HepG2 (cell line): Measurements from ENCODE around the gene TMEM9. TPM values are rescaled to one million over a fixed set of nuclear protein-coding genes. Genes with fewer than 3 reads are reported as not detected.

ENCODE experiments used
- ATAC-seq: fragments of 200-7000 bp; cut with Tn5 transposase; 3 replicates; pipeline ENCODE4 v1.9.1; 2020; ENCODE audit warnings: mild to moderate bottlenecking, moderate library complexity
- BruUV-seq: library from RNA; stranded (reverse); fragments of 400-500 nt; replicated peaks from 2 replicates; lab custom pipeline; 2021; lab: Mats Ljungman, UMichigan
- CTCF ChIA-PET: fragments of 300-600 bp; formaldehyde crosslinking; extraction: SDS; loops from one replicate; lab custom pipeline; 2021; ENCODE audit warnings: low total read pairs, inconsistent platforms, low intra/inter-chr PET ratio; lab: Yijun Ruan, JAX
- POLR2A ChIA-PET: fragments of 350-600 bp; sonication (Branson Sonifier 250); formaldehyde crosslinking; loops from one replicate; lab custom pipeline; 2020; ENCODE audit warnings: antibody characterized with exemption, inconsistent platforms; lab: Yijun Ruan, JAX
- DNase-seq: peaks from one replicate; pipeline ENCODE4 v3.0.0-alpha.2; 2015; ENCODE audit warnings: low spot score
- FAIRE-seq: peaks from 3 replicates; lab custom pipeline; 2011; peaks lifted over from hg19 to GRCh38; lab: Jason Lieb, UNC
- H2AFZ ChIP-seq: one replicate; pipeline ENCODE4 v1.6.1; 2011; ENCODE audit warnings: low read length, inconsistent platforms
- H3K27ac ChIP-seq: fragments of 300-600 bp; 3 replicates; pipeline ENCODE4 v1.8.0; 2011; ENCODE audit warnings: mixed run types, mild to moderate bottlenecking, mixed read lengths, low read length, inconsistent platforms; ENCODE audit not compliant: insufficient read depth; ENCODE audit errors: extremely low read length
- H3K27me3 ChIP-seq, 2 experiments: fragments of 200-600 bp in 1 of 2; 2 replicates in 1 of 2; 3 replicates in 1 of 2; pipeline versions ENCODE4 v1.6.0 to v1.8.0; 2011; ENCODE audit warnings: low read length in 2 of 2, mild to moderate bottlenecking in 2 of 2, moderate library complexity in 2 of 2, inconsistent platforms in 1 of 2; ENCODE audit not compliant: insufficient read depth in 2 of 2, control insufficient read depth in 1 of 2
- H3K36me3 ChIP-seq, 2 experiments: fragments of 200-600 bp in 1 of 2; replicated peaks in 1 of 2; 2 replicates in 1 of 2; 3 replicates in 1 of 2; pipeline versions ENCODE4 v1.5.1 to v1.8.0; 2011; ENCODE audit warnings: low read length in 2 of 2, inconsistent platforms in 1 of 2; ENCODE audit not compliant: insufficient read depth in 2 of 2, control insufficient read depth in 1 of 2
- H3K4me1 ChIP-seq: 2 replicates; pipeline ENCODE4 v1.5.1; 2012; ENCODE audit warnings: low read length, inconsistent platforms; ENCODE audit not compliant: insufficient read depth
- H3K4me2 ChIP-seq: 2 replicates; pipeline ENCODE4 v1.6.0; 2011; ENCODE audit warnings: low read depth, low read length, inconsistent platforms
- H3K4me3 ChIP-seq, 3 experiments: fragments of 200-600 bp in 1 of 3; sonication (generic), shearing (Covaris generic) in 1 of 3; replicated peaks in 1 of 3; 2 replicates each; pipeline ENCODE4 v1.5.1; 2011 to 2016; ENCODE audit warnings: low read length in 3 of 3, inconsistent platforms in 2 of 3, low read depth in 2 of 3, mild to moderate bottlenecking in 2 of 3, control low read depth in 1 of 3, mixed read lengths in 1 of 3; ENCODE audit not compliant: insufficient read depth in 1 of 3
- H3K79me2 ChIP-seq: one replicate; pipeline ENCODE4 v1.6.1; 2011; ENCODE audit warnings: low read length, inconsistent platforms; ENCODE audit not compliant: insufficient read depth
- H3K9ac ChIP-seq: 2 replicates; pipeline ENCODE4 v1.6.0; 2011; ENCODE audit warnings: mild to moderate bottlenecking, low read depth, low read length, inconsistent platforms; ENCODE audit not compliant: insufficient read depth
- H3K9me3 ChIP-seq: 2 replicates; pipeline ENCODE4 v1.5.1; 2012; ENCODE audit warnings: mild to moderate bottlenecking, low read length
- H4K20me1 ChIP-seq: 2 replicates; pipeline ENCODE4 v1.6.0; 2011; ENCODE audit warnings: inconsistent platforms, mild to moderate bottlenecking, low read length, moderate library complexity; ENCODE audit not compliant: insufficient read depth
- MIXL1 ChIP-seq: IDR thresholded peaks from 2 replicates; pipeline ENCODE4 v1.6.1; 2016
- NONO ChIP-seq, 2 experiments: fragments of 450-650 bp in 1 of 2; sonication (generic) in 1 of 2; formaldehyde crosslinking in 1 of 2; IDR thresholded peaks in 1 of 2; conservative IDR thresholded peaks in 1 of 2; 2 replicates each; pipeline versions ENCODE4 v1.6.1 to v1.8.0; 2017 to 2022; ENCODE audit warnings: mild to moderate bottlenecking in 1 of 2, missing genetic modification reagents in 1 of 2, moderate library complexity in 1 of 2
- SKI ChIP-seq: fragments of 450-650 bp; IDR thresholded peaks from one replicate; pipeline ENCODE4 v1.6.1; 2018; ENCODE audit warnings: mild to moderate bottlenecking; ENCODE audit not compliant: partially characterized antibody
- ZNF724P ChIP-seq: sonication (generic); formaldehyde crosslinking; IDR thresholded peaks from 2 replicates; pipeline ENCODE4 v1.8.0; 2022; ENCODE audit warnings: missing genetic modification reagents, borderline replicate concordance
- WGBS: methylation state at CpG from one replicate; pipeline ENCODE4 v1.1.6; 2017; ENCODE audit warnings: low lambda C conversion rate; 5-methylcytosine and 5-hydroxymethylcytosine counted together
- in situ Hi-C: cut with HindIII; loops from 2 replicates; pipeline ENCODE4 v1.10.0; 2017; ENCODE audit warnings: low pct_unique_long_range_greater_than_20kb; ENCODE audit not compliant: extremely low pct_ligation_motif_present
- intact Hi-C: fragments of 100-400 bp; cut with micrococcal nuclease; formaldehyde crosslinking; loops from one replicate; pipeline ENCODE4 v1.10.0; 2022; ENCODE audit not compliant: unreplicated experiment
- polyA plus RNA-seq, 8 experiments: library from polyadenylated mRNA; depleted of rRNA in 3 of 8; stranded (reverse) in 7 of 8; unstranded in 1 of 8; fragments of >200 nt; fragmentation: Illumina TruSeq in 4 of 8; extraction: Trizol in 4 of 8; gene quantifications; 2 replicates each; pipeline versions ENCODE4 v1.2.1 to v1.2.3, GENCODE V29; 2011 to 2016; ENCODE audit warnings: low read depth in 4 of 8, missing spikeins in 1 of 8, mixed read lengths in 1 of 8; ENCODE audit not compliant: insufficient read depth in 1 of 8
- total RNA-seq, 5 experiments: library from RNA; depleted of rRNA; stranded (reverse); fragments of >200 nt; fragmentation: Illumina TruSeq; extraction: Trizol; gene quantifications; 2 replicates each; pipeline ENCODE4 v1.2.3, GENCODE V29; 2016; ENCODE audit warnings: low read depth in 1 of 5
- TF ChIP-seq, protein P1 (sequence below): sonication (generic); formaldehyde crosslinking; IDR thresholded peaks from 2 replicates; pipeline ENCODE4 v1.4.0; 2020; ENCODE audit warnings: missing genetic modification reagents
- TF ChIP-seq, protein P2 (sequence below): sonication (generic); formaldehyde crosslinking; IDR thresholded peaks from 2 replicates; pipeline ENCODE4 v1.4.0; 2020; ENCODE audit warnings: missing genetic modification reagents
- TF ChIP-seq, protein P3 (sequence below): sonication (generic); IDR thresholded peaks from 2 replicates; pipeline ENCODE4 v1.6.1; 2016; ENCODE audit warnings: low read depth, borderline replicate concordance

Gene TMEM9
- total and polyA plus RNA-seq, 2 of the 13 experiments (the other 11 are each of a cell fraction or from before 2014, with no cell fraction given): 60.9 to 102 TPM

DNA sequence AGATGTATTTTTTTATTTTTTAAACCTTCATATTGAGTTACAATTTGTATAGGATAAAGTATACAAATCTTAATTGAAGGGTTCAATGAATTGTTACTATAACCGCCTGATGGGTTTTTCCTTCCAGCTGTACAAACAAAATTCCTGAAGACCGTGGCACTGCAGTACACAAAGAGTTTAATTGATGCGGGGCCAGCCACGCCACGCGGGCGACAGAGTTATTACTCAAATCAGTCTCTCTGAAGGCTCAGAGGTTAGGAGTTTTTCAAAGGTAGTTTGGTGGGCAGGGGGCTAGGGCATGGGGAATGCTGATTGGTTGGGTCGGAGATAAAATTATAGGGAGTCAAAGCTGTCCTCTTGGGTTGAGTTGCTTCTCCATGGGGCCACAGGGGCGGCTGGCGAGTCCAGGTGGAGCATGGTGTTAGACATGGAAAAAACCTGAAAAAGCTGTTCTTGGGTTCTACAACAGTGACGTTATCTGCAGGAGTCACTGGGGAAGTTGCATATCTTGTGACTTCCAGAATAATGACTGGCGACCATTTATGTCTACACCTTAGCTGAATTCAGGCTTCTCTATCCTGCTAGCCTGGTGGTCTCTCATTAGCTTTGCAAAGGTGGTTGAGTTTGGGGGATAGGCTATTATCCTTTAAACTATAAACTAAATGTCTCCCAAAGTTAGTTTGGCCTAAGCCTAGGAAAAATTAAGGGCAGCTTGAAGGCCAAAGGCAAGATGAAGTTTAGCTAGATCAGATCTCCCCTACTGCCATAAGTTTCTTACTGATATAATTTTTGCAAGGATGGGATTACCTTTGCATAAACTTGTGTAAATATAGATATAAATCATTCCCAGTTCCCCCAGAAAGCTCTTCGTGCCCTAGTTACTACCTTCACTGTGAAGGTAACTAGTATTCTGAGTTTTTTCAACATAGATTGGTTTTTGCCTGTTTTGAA is 13.0 kb upstream of the TMEM9 start:
- WGBS: 89% methylated on average over 13 of the region's 13 CpGs
- no peak for TF ChIP-seq MIXL1 (CRISPR knock-in tag)
- TF ChIP-seq ZNF724P: no peak
- TF ChIP-seq, protein P1, sequence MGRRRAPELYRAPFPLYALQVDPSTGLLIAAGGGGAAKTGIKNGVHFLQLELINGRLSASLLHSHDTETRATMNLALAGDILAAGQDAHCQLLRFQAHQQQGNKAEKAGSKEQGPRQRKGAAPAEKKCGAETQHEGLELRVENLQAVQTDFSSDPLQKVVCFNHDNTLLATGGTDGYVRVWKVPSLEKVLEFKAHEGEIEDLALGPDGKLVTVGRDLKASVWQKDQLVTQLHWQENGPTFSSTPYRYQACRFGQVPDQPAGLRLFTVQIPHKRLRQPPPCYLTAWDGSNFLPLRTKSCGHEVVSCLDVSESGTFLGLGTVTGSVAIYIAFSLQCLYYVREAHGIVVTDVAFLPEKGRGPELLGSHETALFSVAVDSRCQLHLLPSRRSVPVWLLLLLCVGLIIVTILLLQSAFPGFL (CRISPR knock-in tag): no peak
- no peak for TF ChIP-seq SKI
- TF ChIP-seq, protein P2, sequence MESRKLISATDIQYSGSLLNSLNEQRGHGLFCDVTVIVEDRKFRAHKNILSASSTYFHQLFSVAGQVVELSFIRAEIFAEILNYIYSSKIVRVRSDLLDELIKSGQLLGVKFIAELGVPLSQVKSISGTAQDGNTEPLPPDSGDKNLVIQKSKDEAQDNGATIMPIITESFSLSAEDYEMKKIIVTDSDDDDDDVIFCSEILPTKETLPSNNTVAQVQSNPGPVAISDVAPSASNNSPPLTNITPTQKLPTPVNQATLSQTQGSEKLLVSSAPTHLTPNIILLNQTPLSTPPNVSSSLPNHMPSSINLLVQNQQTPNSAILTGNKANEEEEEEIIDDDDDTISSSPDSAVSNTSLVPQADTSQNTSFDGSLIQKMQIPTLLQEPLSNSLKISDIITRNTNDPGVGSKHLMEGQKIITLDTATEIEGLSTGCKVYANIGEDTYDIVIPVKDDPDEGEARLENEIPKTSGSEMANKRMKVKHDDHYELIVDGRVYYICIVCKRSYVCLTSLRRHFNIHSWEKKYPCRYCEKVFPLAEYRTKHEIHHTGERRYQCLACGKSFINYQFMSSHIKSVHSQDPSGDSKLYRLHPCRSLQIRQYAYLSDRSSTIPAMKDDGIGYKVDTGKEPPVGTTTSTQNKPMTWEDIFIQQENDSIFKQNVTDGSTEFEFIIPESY: peak; percentile 58; the same call in 1 of the 2 replicates
- no peak for TF ChIP-seq NONO (IDR thresholded peaks at IDR 0.05)
- no peak for TF ChIP-seq NONO (CRISPR knock-in tag; conservative IDR thresholded peaks at IDR 0.05)
- TF ChIP-seq, protein P3, sequence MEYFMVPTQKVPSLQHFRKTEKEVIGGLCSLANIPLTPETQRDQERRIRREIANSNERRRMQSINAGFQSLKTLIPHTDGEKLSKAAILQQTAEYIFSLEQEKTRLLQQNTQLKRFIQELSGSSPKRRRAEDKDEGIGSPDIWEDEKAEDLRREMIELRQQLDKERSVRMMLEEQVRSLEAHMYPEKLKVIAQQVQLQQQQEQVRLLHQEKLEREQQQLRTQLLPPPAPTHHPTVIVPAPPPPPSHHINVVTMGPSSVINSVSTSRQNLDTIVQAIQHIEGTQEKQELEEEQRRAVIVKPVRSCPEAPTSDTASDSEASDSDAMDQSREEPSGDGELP: peak; percentile 49; the same call in 1 of the 2 replicates

More for the DNA sequence above, 13.0 kb upstream of the TMEM9 start:
- POLR2A ChIA-PET: interaction anchor here (1.9 kb wide), 1 partner anchor 13 kb away, joined by 5 read pairs; the partner anchor contains the start of gene TMEM9
- BruUV-seq: no TSS peak
- no peaks in the 10 kb centered on the region for H3K79me2 ChIP-seq
- H3K4me3 ChIP-seq: no peak overlapping the region
- peaks cover 27% of the 10 kb centered on the region for H3K4me1 ChIP-seq
- CTCF ChIA-PET: no interaction called here
- DNase-seq: no peak
- H2AFZ ChIP-seq: no peak overlapping the region
- intact Hi-C loops (no loop called here), in situ Hi-C loops (no loop called here)
- ATAC-seq: no peak
- H3K9ac ChIP-seq: no peak overlapping the region
- no peak overlapping the region for H3K4me2 ChIP-seq
- H3K27ac ChIP-seq: no peak overlapping the region
- no peaks in the 10 kb centered on the region for H3K9me3 ChIP-seq
- H4K20me1 ChIP-seq: no peaks in the 10 kb centered on the region
- H3K36me3 ChIP-seq: no peaks in the 10 kb centered on the region
- no peaks in the 10 kb centered on the region; a peak in 2 of 5 replicates for H3K27me3 ChIP-seq
- FAIRE-seq: no peak
